Rectal smooth muscle tissue (tissue), 1 donor: ENCODE results near the gene KRTAP10-1.

Experiments
- H3K27ac ChIP-seq: one replicate; pipeline ENCODE4 v1.7.0; 2013; ENCODE audit warnings: low read depth, low read length, inconsistent platforms
- H3K27me3 ChIP-seq: one replicate; pipeline ENCODE4 v1.7.0; 2013; ENCODE audit warnings: low read length; ENCODE audit not compliant: control insufficient read depth, insufficient read depth
- H3K36me3 ChIP-seq: one replicate; pipeline ENCODE4 v1.7.0; 2013; ENCODE audit warnings: low read length; ENCODE audit not compliant: control insufficient read depth, insufficient read depth
- H3K4me1 ChIP-seq: one replicate; pipeline ENCODE4 v1.7.0; 2013; ENCODE audit warnings: low read length; ENCODE audit not compliant: control insufficient read depth, insufficient read depth
- H3K4me3 ChIP-seq: one replicate; pipeline ENCODE4 v1.7.0; 2013; ENCODE audit warnings: low read length
- H3K9ac ChIP-seq: one replicate; pipeline ENCODE4 v1.7.0; 2013; ENCODE audit warnings: low read length

KRTAP10-1 gene

GRCh38 chr21:44519346-44520325 is 20.4 kb downstream of the KRTAP10-1 start:
- Histone ChIP-seq H3K36me3 (no peaks in the 10 kb centered on the region), H3K4me3 (no peak overlapping the region), H3K9ac (no peak overlapping the region), H3K4me1 (no peaks in the 10 kb centered on the region), H3K27ac (no peak overlapping the region), H3K27me3 (no peaks in the 10 kb centered on the region)

GRCh38 chr21:44518686-44519085 is 21.3 kb downstream of the KRTAP10-1 start:
- Histone ChIP-seq H3K27ac (no peak overlapping the region), H3K36me3 (no peaks in the 10 kb centered on the region), H3K4me1 (no peaks in the 10 kb centered on the region), H3K9ac (no peak overlapping the region), H3K27me3 (no peaks in the 10 kb centered on the region), H3K4me3 (no peak overlapping the region)

- H3K27me3 ChIP-seq = no peaks in the 10 kb centered on the region
- H3K36me3 ChIP-seq = no peaks in the 10 kb centered on the region
- no peak overlapping the region for H3K27ac ChIP-seq
- no peak overlapping the region for H3K4me3 ChIP-seq
- no peak overlapping the region for H3K9ac ChIP-seq
- no peaks in the 10 kb centered on the region for H3K4me1 ChIP-seq
Observed at GRCh38 chr21:44517175-44517899, 22.7 kb downstream of the KRTAP10-1 start.

- H3K27ac ChIP-seq = no peak overlapping the region
- no peak overlapping the region for H3K4me3 ChIP-seq
- H3K4me1 ChIP-seq = no peaks in the 10 kb centered on the region
- H3K9ac ChIP-seq = no peak overlapping the region
- H3K27me3 ChIP-seq = no peaks in the 10 kb centered on the region
- no peaks in the 10 kb centered on the region for H3K36me3 ChIP-seq
Observed at GRCh38 chr21:44516828-44517174, 23.2 kb downstream of the KRTAP10-1 start.

GRCh38 chr21:44516342-44516741 is 23.7 kb downstream of the KRTAP10-1 start:
- H3K27ac ChIP-seq = no peak overlapping the region
- H3K9ac ChIP-seq = no peak overlapping the region
- no peaks in the 10 kb centered on the region for H3K27me3 ChIP-seq
- H3K4me1 ChIP-seq = no peaks in the 10 kb centered on the region
- H3K36me3 ChIP-seq = no peaks in the 10 kb centered on the region
- H3K4me3 ChIP-seq = no peak overlapping the region

- no peak overlapping the region for H3K9ac ChIP-seq
- no peaks in the 10 kb centered on the region for H3K36me3 ChIP-seq
- no peaks in the 10 kb centered on the region for H3K27me3 ChIP-seq
- no peaks in the 10 kb centered on the region for H3K4me1 ChIP-seq
- no peak overlapping the region for H3K27ac ChIP-seq
- H3K4me3 ChIP-seq = no peak overlapping the region
Observed at GRCh38 chr21:44515359-44516165, 24.4 kb downstream of the KRTAP10-1 start.

- no peaks in the 10 kb centered on the region for H3K27me3 ChIP-seq
- no peak overlapping the region for H3K27ac ChIP-seq
Observed at GRCh38 chr21:44514746-44515358, 25.1 kb downstream of the KRTAP10-1 start.

GRCh38 chr21:44514218-44514520 is 25.8 kb downstream of the KRTAP10-1 start:
- Histone ChIP-seq H3K27me3 (no peaks in the 10 kb centered on the region), H3K27ac (no peak overlapping the region), H3K4me1 (no peaks in the 10 kb centered on the region), H3K36me3 (no peaks in the 10 kb centered on the region), H3K4me3 (no peak overlapping the region), H3K9ac (no peak overlapping the region)

More at GRCh38 chr21:44514746-44515358, 25.1 kb downstream of the KRTAP10-1 start:
- Histone ChIP-seq H3K9ac (no peak overlapping the region), H3K36me3 (no peaks in the 10 kb centered on the region), H3K4me3 (no peak overlapping the region), H3K4me1 (no peaks in the 10 kb centered on the region)

- Histone ChIP-seq H3K36me3 (no peaks in the 10 kb centered on the region), H3K27ac (no peak overlapping the region), H3K9ac (no peak overlapping the region), H3K4me1 (no peaks in the 10 kb centered on the region), H3K27me3 (no peaks in the 10 kb centered on the region), H3K4me3 (no peak overlapping the region)
Observed at GRCh38 chr21:44513389-44514217, 26.4 kb downstream of the KRTAP10-1 start.

- H3K27me3 ChIP-seq = no peaks in the 10 kb centered on the region
- no peak overlapping the region for H3K27ac ChIP-seq
- no peak overlapping the region for H3K9ac ChIP-seq
- H3K36me3 ChIP-seq = no peaks in the 10 kb centered on the region
- no peak overlapping the region for H3K4me3 ChIP-seq
- H3K4me1 ChIP-seq = no peaks in the 10 kb centered on the region
Observed at GRCh38 chr21:44512496-44513388, 27.3 kb downstream of the KRTAP10-1 start.

- H3K9ac ChIP-seq = no peak overlapping the region
- no peak overlapping the region for H3K4me3 ChIP-seq
- no peaks in the 10 kb centered on the region for H3K36me3 ChIP-seq
- no peaks in the 10 kb centered on the region for H3K27me3 ChIP-seq
- H3K4me1 ChIP-seq = no peaks in the 10 kb centered on the region
- H3K27ac ChIP-seq = no peak overlapping the region
Observed at GRCh38 chr21:44511938-44512275, 28.1 kb downstream of the KRTAP10-1 start.
